ENCODE results near the gene NOM1.

NOM1 gene

DNA sequence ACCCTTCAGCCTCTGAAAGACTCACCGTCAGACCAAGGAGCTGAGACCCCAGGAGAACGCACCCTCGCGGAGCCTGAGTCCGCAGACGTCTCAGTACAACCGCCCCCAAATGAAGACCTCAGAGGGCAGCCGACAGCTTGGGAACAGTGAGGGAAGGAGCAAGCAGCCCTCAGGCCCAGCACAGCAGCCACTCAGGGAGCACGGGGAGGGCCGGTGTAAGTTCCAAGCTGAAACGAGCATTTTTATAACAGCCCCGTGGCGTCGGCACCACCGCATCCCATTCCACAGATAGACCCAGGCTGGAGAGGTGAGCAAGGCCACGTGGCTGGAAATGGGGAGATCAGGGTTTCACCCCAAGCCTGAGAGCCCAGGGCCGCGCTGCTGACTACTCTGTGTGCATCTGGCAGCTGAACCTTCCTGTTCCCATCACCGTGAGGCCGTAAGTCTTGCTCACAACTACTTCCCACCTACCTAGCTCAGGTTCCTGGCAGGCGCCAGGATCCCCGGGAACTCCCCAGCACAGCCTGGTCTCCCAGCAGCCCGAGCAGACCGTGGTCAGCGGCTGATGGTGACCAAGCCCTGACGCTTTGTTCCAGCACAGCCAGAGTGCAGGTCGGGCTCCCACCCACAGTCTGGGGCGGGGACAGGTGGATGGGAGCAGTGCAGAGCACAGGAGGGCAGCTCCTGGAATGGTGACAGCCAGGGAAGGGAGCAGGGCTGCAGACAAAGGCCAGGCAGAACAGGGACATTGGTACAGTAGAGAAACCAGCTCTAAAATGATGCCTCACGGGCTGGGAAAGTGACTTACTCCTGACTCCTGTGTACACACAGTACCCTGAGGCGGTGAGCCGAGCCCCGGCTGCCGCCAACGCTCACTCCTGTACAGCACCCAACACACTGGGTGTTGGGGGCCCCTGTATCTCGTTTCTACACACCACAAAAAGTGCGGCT, 6.1 kb upstream of the NOM1 start:
- peak overlapping the region; percentile 40 for H3K4me2 ChIP-seq (ENCODE audit: low read length)
- no peaks in the 10 kb centered on the region for H3K36me3 ChIP-seq (replicated peaks; ENCODE audit: low read depth, low read length)
- H3K4me1 ChIP-seq (ENCODE audit: low read length): peaks cover 8% of the 10 kb centered on the region
- H4K20me1 ChIP-seq (ENCODE audit: insufficient read depth, low read length): no peaks in the 10 kb centered on the region
- no peak for TF ChIP-seq EZH2phosphoT487 (IDR thresholded peaks at IDR 0.05; ENCODE audit: low read depth)
- TF ChIP-seq, protein P1, sequence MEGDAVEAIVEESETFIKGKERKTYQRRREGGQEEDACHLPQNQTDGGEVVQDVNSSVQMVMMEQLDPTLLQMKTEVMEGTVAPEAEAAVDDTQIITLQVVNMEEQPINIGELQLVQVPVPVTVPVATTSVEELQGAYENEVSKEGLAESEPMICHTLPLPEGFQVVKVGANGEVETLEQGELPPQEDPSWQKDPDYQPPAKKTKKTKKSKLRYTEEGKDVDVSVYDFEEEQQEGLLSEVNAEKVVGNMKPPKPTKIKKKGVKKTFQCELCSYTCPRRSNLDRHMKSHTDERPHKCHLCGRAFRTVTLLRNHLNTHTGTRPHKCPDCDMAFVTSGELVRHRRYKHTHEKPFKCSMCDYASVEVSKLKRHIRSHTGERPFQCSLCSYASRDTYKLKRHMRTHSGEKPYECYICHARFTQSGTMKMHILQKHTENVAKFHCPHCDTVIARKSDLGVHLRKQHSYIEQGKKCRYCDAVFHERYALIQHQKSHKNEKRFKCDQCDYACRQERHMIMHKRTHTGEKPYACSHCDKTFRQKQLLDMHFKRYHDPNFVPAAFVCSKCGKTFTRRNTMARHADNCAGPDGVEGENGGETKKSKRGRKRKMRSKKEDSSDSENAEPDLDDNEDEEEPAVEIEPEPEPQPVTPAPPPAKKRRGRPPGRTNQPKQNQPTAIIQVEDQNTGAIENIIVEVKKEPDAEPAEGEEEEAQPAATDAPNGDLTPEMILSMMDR (IDR thresholded peaks at IDR 0.05; ENCODE audit: low read depth, low read length): no peak
- no peaks in the 10 kb centered on the region for H3K9me3 ChIP-seq (ENCODE audit: insufficient read depth, low read length)
- peak overlapping the region; percentile 87; the same call in 1 of the 2 replicates for H2AFZ ChIP-seq (ENCODE audit: low read depth, low read length)
- peak overlapping the region; percentile 21; the same call in 1 of the 2 replicates for H3K4me3 ChIP-seq (ENCODE audit: low read length)
- H3K27ac ChIP-seq (ENCODE audit: low read length): no peak overlapping the region
- no peaks in the 10 kb centered on the region for H3K79me2 ChIP-seq (ENCODE audit: low read length)
- no peak overlapping the region for H3K9ac ChIP-seq (ENCODE audit: low read length)
- H3K27me3 ChIP-seq (ENCODE audit: low read depth, low read length): 0 out of 2 replicates have a peak, but pooled peaks cover 6% of the 10 kb centered on the region

DNA sequence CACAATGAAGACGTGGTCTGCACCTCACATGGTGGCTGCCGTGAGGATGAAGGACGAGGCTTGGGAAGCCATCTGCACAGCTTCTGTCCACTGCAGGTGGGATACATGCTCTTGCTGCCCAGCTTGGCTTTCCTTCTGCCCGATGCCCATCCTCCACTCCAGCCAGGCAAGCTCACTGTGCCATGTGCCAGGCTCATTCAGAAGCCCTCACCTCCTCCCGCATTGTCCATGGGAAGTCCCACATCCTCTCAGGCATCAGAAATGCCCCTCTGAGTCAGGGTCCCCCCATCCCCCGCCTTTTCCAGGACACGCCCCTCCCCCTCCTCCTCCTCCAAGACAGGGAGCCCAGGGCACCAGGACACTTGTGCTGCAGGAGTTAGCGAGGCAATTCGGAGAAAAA, 4.6 kb upstream of the NOM1 start:
- H3K4me1 ChIP-seq (ENCODE audit: low read length): peaks cover 12% of the 10 kb centered on the region
- no peak overlapping the region for H3K27ac ChIP-seq (ENCODE audit: low read length)
- no peak overlapping the region for H3K4me2 ChIP-seq (ENCODE audit: low read length)
- no peaks in the 10 kb centered on the region for H4K20me1 ChIP-seq (ENCODE audit: insufficient read depth, low read length)
- H3K79me2 ChIP-seq (ENCODE audit: low read length): peaks cover 4% of the 10 kb centered on the region
- no peak overlapping the region for H2AFZ ChIP-seq (ENCODE audit: low read depth, low read length)
- no peaks in the 10 kb centered on the region for H3K9me3 ChIP-seq (ENCODE audit: insufficient read depth, low read length)
- no peak overlapping the region for H3K9ac ChIP-seq (ENCODE audit: low read length)
- no peak overlapping the region for H3K4me3 ChIP-seq (ENCODE audit: low read length)
- TF ChIP-seq EZH2phosphoT487 (IDR thresholded peaks at IDR 0.05; ENCODE audit: low read depth): no peak
- TF ChIP-seq, protein P1 (IDR thresholded peaks at IDR 0.05; ENCODE audit: low read depth, low read length): no peak
- no peaks in the 10 kb centered on the region for H3K36me3 ChIP-seq (replicated peaks; ENCODE audit: low read depth, low read length)
- 0 out of 2 replicates have a peak, but pooled peaks cover 6% of the 10 kb centered on the region for H3K27me3 ChIP-seq (ENCODE audit: low read depth, low read length)

DNA sequence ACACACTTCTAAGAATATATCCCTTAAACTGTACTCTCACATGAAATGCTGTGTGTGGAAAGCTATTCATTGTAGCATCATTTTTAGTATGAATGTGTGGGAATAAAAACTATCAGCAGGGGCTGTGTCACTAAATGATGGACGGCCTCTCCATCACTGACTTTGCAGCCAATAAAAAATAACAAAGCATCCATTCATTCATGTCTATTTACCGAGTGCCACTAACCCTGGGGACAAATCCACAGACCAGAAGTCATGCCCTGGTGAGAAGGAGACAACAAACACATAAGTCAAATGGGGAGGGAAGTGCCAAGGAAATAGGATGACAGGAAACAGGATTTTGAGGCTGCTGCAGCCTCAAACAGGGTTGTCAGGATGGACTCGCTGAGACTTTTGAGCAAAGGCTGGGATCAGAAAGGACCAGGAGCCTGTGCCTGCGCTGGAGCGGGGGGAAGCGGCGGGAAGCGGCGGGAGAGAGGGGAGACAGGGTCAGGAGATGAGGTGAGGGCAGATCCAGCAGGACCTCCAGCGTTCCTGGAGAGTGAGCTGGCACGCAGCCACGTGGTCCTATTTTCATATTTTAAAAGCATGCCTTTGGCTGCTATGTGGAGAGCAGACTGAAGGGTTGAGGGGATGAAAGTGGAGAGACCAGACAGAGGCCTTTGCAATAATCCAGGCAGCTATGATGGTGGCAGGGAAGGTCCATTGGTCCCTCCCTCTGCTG, 2.2 kb upstream of the NOM1 start:
- Histone ChIP-seq H3K4me1 (ENCODE audit: low read length) (peaks cover 26% of the 10 kb centered on the region), H3K4me2 (ENCODE audit: low read length) (no peak overlapping the region), H3K9ac (ENCODE audit: low read length) (no peak overlapping the region), H3K36me3 (replicated peaks; ENCODE audit: low read depth, low read length) (peaks cover 2% of the 10 kb centered on the region), H3K79me2 (ENCODE audit: low read length) (peaks cover 28% of the 10 kb centered on the region), H2AFZ (ENCODE audit: low read depth, low read length) (no peak overlapping the region), H3K27ac (ENCODE audit: low read length) (no peak overlapping the region), H3K27me3 (ENCODE audit: low read depth, low read length) (0 out of 2 replicates have a peak, but pooled peaks cover 6% of the 10 kb centered on the region), H4K20me1 (ENCODE audit: insufficient read depth, low read length) (peaks cover 18% of the 10 kb centered on the region), H3K4me3 (ENCODE audit: low read length) (no peak overlapping the region), H3K9me3 (ENCODE audit: insufficient read depth, low read length) (no peaks in the 10 kb centered on the region)
- TF ChIP-seq, protein P1 (IDR thresholded peaks at IDR 0.05; ENCODE audit: low read depth, low read length): no peak
- TF ChIP-seq EZH2phosphoT487 (IDR thresholded peaks at IDR 0.05; ENCODE audit: low read depth): no peak

DNA sequence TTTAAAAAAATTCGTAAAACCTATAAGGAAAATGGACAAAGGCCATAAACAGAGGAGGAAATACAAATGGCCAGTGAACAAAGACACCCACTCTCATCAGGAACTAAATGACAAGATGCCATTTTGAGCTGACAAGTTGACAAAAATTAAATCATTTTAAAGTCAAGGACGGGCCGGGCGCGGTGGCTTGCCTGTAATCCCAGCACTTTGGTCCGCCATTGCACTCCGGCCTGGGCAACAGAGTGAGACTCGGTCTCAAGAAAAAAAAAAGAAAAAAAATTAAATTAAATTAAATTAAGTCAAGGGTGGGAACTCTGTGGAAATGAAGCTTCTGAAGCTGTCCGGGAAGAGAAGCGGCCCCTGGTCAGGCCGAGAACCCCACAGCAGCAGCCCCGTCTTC, 1.2 kb upstream of the NOM1 start:
- H3K36me3 ChIP-seq (replicated peaks; ENCODE audit: low read depth, low read length): peaks cover 9% of the 10 kb centered on the region
- no peak overlapping the region for H3K4me3 ChIP-seq (ENCODE audit: low read length)
- H4K20me1 ChIP-seq (ENCODE audit: insufficient read depth, low read length): peaks cover 19% of the 10 kb centered on the region
- H3K4me2 ChIP-seq (ENCODE audit: low read length): peak overlapping the region; percentile 71; the same call in 1 of the 2 replicates
- no peak overlapping the region for H2AFZ ChIP-seq (ENCODE audit: low read depth, low read length)
- H3K9me3 ChIP-seq (ENCODE audit: insufficient read depth, low read length): no peaks in the 10 kb centered on the region
- H3K27ac ChIP-seq (ENCODE audit: low read length): no peak overlapping the region
- no peak overlapping the region for H3K9ac ChIP-seq (ENCODE audit: low read length)
- H3K79me2 ChIP-seq (ENCODE audit: low read length): peaks cover 39% of the 10 kb centered on the region
- no peak for TF ChIP-seq EZH2phosphoT487 (IDR thresholded peaks at IDR 0.05; ENCODE audit: low read depth)
- TF ChIP-seq, protein P1 (IDR thresholded peaks at IDR 0.05; ENCODE audit: low read depth, low read length): no peak
- 0 out of 2 replicates have a peak, but pooled peaks cover 6% of the 10 kb centered on the region for H3K27me3 ChIP-seq (ENCODE audit: low read depth, low read length)
- H3K4me1 ChIP-seq (ENCODE audit: low read length): peaks cover 23% of the 10 kb centered on the region
